Umbilical cord (tissue), 2 donors: ENCODE data around the gene TNS3. TPM values are rescaled to one million over a fixed set of nuclear protein-coding genes. Genes with fewer than 3 reads are reported as not detected.

Experiments
- DNase-seq: peaks from one replicate; pipeline ENCODE4 v3.0.0-alpha.2; 2015; ENCODE audit warnings: low spot score
- total RNA-seq: library from RNA; depleted of rRNA; stranded (reverse); fragments of >200 nt; gene quantifications from one replicate; pipeline ENCODE4 v1.2.3, GENCODE V29; 2014; ENCODE audit warnings: low replicate concordance; ENCODE audit not compliant: insufficient read depth

Gene TNS3
- total RNA-seq, 1 donor from 2014 or later, result 73.9 TPM

- DNase-seq, result no peak
These were observed 56.8 kb downstream of the TNS3 start for GRCh38 chr7:47525066-47525623.

GRCh38 chr7:47523401-47523800, 58.5 kb downstream of the TNS3 start:
- no peak for DNase-seq

- DNase-seq, result no peak
These were observed 59.9 kb downstream of the TNS3 start for GRCh38 chr7:47521816-47522561.

GRCh38 chr7:47521011-47521795, 60.7 kb downstream of the TNS3 start:
- DNase-seq, result no peak

- DNase-seq, result peak; percentile 99
These were observed 61.5 kb downstream of the TNS3 start for GRCh38 chr7:47520406-47520805.

- peak; percentile 29 for DNase-seq
These were observed 63.1 kb downstream of the TNS3 start for GRCh38 chr7:47518827-47519226.

GRCh38 chr7:47517821-47518480, 64.0 kb downstream of the TNS3 start:
- DNase-seq, result no peak

GRCh38 chr7:47516985-47517600, 64.8 kb downstream of the TNS3 start:
- DNase-seq, result no peak

GRCh38 chr7:47516386-47516785, 65.5 kb downstream of the TNS3 start:
- DNase-seq, result no peak

GRCh38 chr7:47515305-47515834, 66.5 kb downstream of the TNS3 start:
- no peak for DNase-seq

- DNase-seq, result no peak
These were observed 67.1 kb downstream of the TNS3 start for GRCh38 chr7:47514818-47515217.

- no peak for DNase-seq
These were observed 67.5 kb downstream of the TNS3 start for GRCh38 chr7:47514367-47514766.

GRCh38 chr7:47513741-47514241, 68.1 kb downstream of the TNS3 start:
- peak; percentile 96 for DNase-seq

GRCh38 chr7:47512481-47513176, 69.3 kb downstream of the TNS3 start:
- DNase-seq, result no peak

GRCh38 chr7:47511699-47512370, 70.1 kb downstream of the TNS3 start:
- no peak for DNase-seq

- no peak for DNase-seq
These were observed 71.1 kb downstream of the TNS3 start for GRCh38 chr7:47510786-47511185.

- DNase-seq, result no peak
These were observed 71.7 kb downstream of the TNS3 start for GRCh38 chr7:47510192-47510591.

- no peak for DNase-seq
These were observed 72.3 kb downstream of the TNS3 start for GRCh38 chr7:47509571-47509970.

GRCh38 chr7:47508389-47509380, 73.2 kb downstream of the TNS3 start:
- DNase-seq, result no peak
